ENCODE measurements around the gene RUNX3. TPM values are rescaled to one million over a fixed set of nuclear protein-coding genes. Genes with fewer than 3 reads are reported as not detected.

RUNX3 gene
- total RNA-seq, 1 donor from 2014 or later, result 13.1 TPM

GRCh38 chr1:24931468-24932231 lies 1.6 kb upstream of the RUNX3 start:
- Histone ChIP-seq H3K4me1 (peaks cover 28% of the 10 kb centered on the region), H3K36me3 (no peaks in the 10 kb centered on the region), H3K27ac (no peak overlapping the region), H3K4me3 (peak overlapping the region; percentile 3), H3K9me3 (no peaks in the 10 kb centered on the region), H3K27me3 (peaks cover 69% of the 10 kb centered on the region)
- DNase-seq (no peak), ATAC-seq (no peak)
- intact Hi-C loops (cut with DNase I), result no loop called here
- no peak for TF ChIP-seq CTCF (IDR thresholded peaks at IDR 0.05)

DNA sequence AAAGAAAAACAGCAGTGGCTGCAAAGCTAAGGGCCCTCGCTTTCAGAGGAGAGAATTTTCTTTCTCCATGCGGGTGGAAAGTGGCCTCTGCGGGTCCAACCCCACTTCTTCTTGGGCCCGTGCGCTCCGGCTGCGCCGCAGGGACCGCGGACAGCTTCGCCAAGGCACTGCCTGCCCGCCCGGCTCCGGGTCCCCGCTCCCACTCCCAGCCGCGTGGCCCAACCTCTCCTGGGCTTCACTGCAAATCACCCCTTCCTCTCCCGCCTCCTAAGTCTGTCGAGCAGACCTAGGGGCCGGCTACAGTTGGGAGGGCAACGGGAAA lies 1.0 kb upstream of the RUNX3 start:
- Histone ChIP-seq H3K27me3 (peaks cover 74% of the 10 kb centered on the region), H3K27ac (no peak overlapping the region), H3K4me3 (no peak overlapping the region), H3K36me3 (no peaks in the 10 kb centered on the region), H3K4me1 (peaks cover 33% of the 10 kb centered on the region), H3K9me3 (no peaks in the 10 kb centered on the region)
- DNase-seq, result no peak
- TF ChIP-seq CTCF (IDR thresholded peaks at IDR 0.05), result no peak
- no peak for ATAC-seq
- intact Hi-C loops (cut with DNase I), result no loop called here

- Histone ChIP-seq H3K36me3 (no peaks in the 10 kb centered on the region), H3K4me3 (peak overlapping the region; percentile 44), H3K27ac (peak overlapping the region; percentile 80), H3K4me1 (peaks cover 37% of the 10 kb centered on the region), H3K9me3 (no peaks in the 10 kb centered on the region), H3K27me3 (peaks cover 82% of the 10 kb centered on the region)
- intact Hi-C loops (cut with DNase I), result no loop called here
- ATAC-seq (peak; percentile 30), DNase-seq (no peak)
- TF ChIP-seq CTCF (IDR thresholded peaks at IDR 0.05), result no peak
Observed at GRCh38 chr1:24929398-24930259, 447 bp downstream of the RUNX3 start.

GRCh38 chr1:24928689-24929397 lies 1.2 kb downstream of the RUNX3 start:
- TF ChIP-seq CTCF (IDR thresholded peaks at IDR 0.05), result no peak
- peaks cover 37% of the 10 kb centered on the region for H3K4me1 ChIP-seq
- no peaks in the 10 kb centered on the region for H3K36me3 ChIP-seq
- H3K9me3 ChIP-seq, result no peaks in the 10 kb centered on the region
- intact Hi-C loops (cut with DNase I), result no loop called here
- DNase-seq, result no peak
- H3K27ac ChIP-seq, result peak overlapping the region; percentile 80
- ATAC-seq, result peak; percentile 8
- peak overlapping the region; percentile 44 for H3K4me3 ChIP-seq
- peaks cover 79% of the 10 kb centered on the region for H3K27me3 ChIP-seq

- no peak for ATAC-seq
- Histone ChIP-seq H3K4me1 (peaks cover 37% of the 10 kb centered on the region), H3K27ac (peak overlapping the region; percentile 80), H3K4me3 (peak overlapping the region; percentile 44), H3K27me3 (peaks cover 72% of the 10 kb centered on the region), H3K9me3 (no peaks in the 10 kb centered on the region), H3K36me3 (no peaks in the 10 kb centered on the region)
- DNase-seq, result no peak
- intact Hi-C loops (cut with DNase I), result no loop called here
- no peak for TF ChIP-seq CTCF (IDR thresholded peaks at IDR 0.05)
Observed at GRCh38 chr1:24927988-24928688, 1.9 kb downstream of the RUNX3 start.

Data from upper lobe of right lung (tissue), 1 donor.